K562 (cell line): ENCODE data around the gene PABPC3. TPM values are rescaled to one million over a fixed set of nuclear protein-coding genes. Genes with fewer than 3 reads are reported as not detected.

Experiments used
- ARID4B ChIP-seq: sonication (generic); formaldehyde crosslinking; IDR thresholded peaks from 2 replicates; pipeline ENCODE4 v1.8.0; 2022; ENCODE audit warnings: mild to moderate bottlenecking, missing genetic modification reagents
- BACH1 ChIP-seq: fragments of 200-800 bp; sonication (Bioruptor generic); IDR thresholded peaks from 2 replicates; pipeline ENCODE4 v1.6.1; 2016; ENCODE audit warnings: missing genetic modification characterization, missing compliant biosample characterization
- ELK1 ChIP-seq: sonication (generic); formaldehyde crosslinking; IDR thresholded peaks from 2 replicates; pipeline ENCODE4 v1.8.1; 2022; ENCODE audit warnings: missing genetic modification reagents
- EP300 ChIP-seq: IDR thresholded peaks from 2 replicates; pipeline ENCODE4 v1.6.1; 2012; ENCODE audit warnings: low read length, improper control_type of control experiment
- FOSL1 ChIP-seq: fragments of 200-800 bp; sonication (Bioruptor generic); conservative IDR thresholded peaks from 2 replicates; pipeline ENCODE4 v1.6.1; 2016; ENCODE audit warnings: missing genetic modification characterization, missing compliant biosample characterization
- JUND ChIP-seq, 2 experiments: IDR thresholded peaks; 2 replicates in 1 of 2; 3 replicates in 1 of 2; pipeline ENCODE4 v1.6.1; 2011; ENCODE audit warnings: borderline replicate concordance in 2 of 2, low read depth in 2 of 2, low read length in 2 of 2, improper control_type of control experiment in 1 of 2, missing biosample characterization in 1 of 2, missing genetic modification characterization in 1 of 2, missing genetic modification reagents in 1 of 2
- MYBL2 ChIP-seq, 2 experiments: fragments of 450-650 bp in 1 of 2; sonication (generic) in 1 of 2; formaldehyde crosslinking in 1 of 2; IDR thresholded peaks; 2 replicates each; pipeline versions ENCODE4 v1.6.1 to v1.8.1; 2017 to 2022; ENCODE audit warnings: borderline replicate concordance in 1 of 2, inconsistent platforms in 1 of 2, low read depth in 1 of 2, mild to moderate bottlenecking in 1 of 2, missing genetic modification reagents in 1 of 2, moderate library complexity in 1 of 2
- NFE2 ChIP-seq: IDR thresholded peaks from 2 replicates; pipeline ENCODE4 v1.6.1; 2014; ENCODE audit warnings: antibody characterized with exemption, low read depth
- NFRKB ChIP-seq: fragments of 450-650 bp; IDR thresholded peaks from 2 replicates; pipeline ENCODE4 v1.6.1; 2016; ENCODE audit warnings: low read depth
- NR0B1 ChIP-seq: fragments of 450-650 bp; IDR thresholded peaks from one replicate; pipeline ENCODE4 v1.6.1; 2018; ENCODE audit warnings: mild to moderate bottlenecking, moderate library complexity; ENCODE audit not compliant: partially characterized antibody
- SAP30 ChIP-seq: fragments of 200-600 bp; sonication (generic); IDR thresholded peaks from 2 replicates; pipeline ENCODE4 v1.6.1; 2012; ENCODE audit warnings: borderline replicate concordance, low read depth, mild to moderate bottlenecking, moderate library complexity, low read length, control low read depth, inconsistent platforms; ENCODE audit not compliant: insufficient read depth, poor library complexity, severe bottlenecking
- SOX6 ChIP-seq: fragments of 450-650 bp; IDR thresholded peaks from 2 replicates; pipeline ENCODE4 v1.6.1; 2014; ENCODE audit warnings: mild to moderate bottlenecking
- TFE3 ChIP-seq: fragments of 450-650 bp; formaldehyde crosslinking; IDR thresholded peaks from 2 replicates; pipeline ENCODE4 v1.4.0; 2020; ENCODE audit warnings: mild to moderate bottlenecking, mixed read lengths
- YBX1 ChIP-seq: fragments of 450-650 bp; IDR thresholded peaks from 2 replicates; pipeline ENCODE4 v1.7.1; 2016; ENCODE audit warnings: mild to moderate bottlenecking
- ZBTB17 ChIP-seq: fragments of 450-650 bp; formaldehyde crosslinking; IDR thresholded peaks from 2 replicates; pipeline ENCODE4 v1.4.0; 2020; ENCODE audit warnings: mild to moderate bottlenecking
- ZNF143 ChIP-seq: sonication (generic); formaldehyde crosslinking; IDR thresholded peaks from 2 replicates; pipeline ENCODE4 v1.9.0; 2022; ENCODE audit warnings: mild to moderate bottlenecking, missing genetic modification reagents
- ZNF184 ChIP-seq: sonication (generic); formaldehyde crosslinking; IDR thresholded peaks from 2 replicates; pipeline ENCODE4 v1.5.0; 2020; ENCODE audit warnings: missing genetic modification reagents
- ZNF282 ChIP-seq: sonication (generic); formaldehyde crosslinking; IDR thresholded peaks from 2 replicates; pipeline ENCODE4 v1.8.1; 2023; ENCODE audit warnings: missing genetic modification reagents
- ZNF316 ChIP-seq: fragments of 450-650 bp; IDR thresholded peaks from 2 replicates; pipeline ENCODE4 v1.6.1; 2016
- ZNF57 ChIP-seq: fragments of 450-650 bp; formaldehyde crosslinking; IDR thresholded peaks from 2 replicates; pipeline ENCODE4 v1.4.0; 2020; ENCODE audit warnings: mild to moderate bottlenecking, moderate library complexity
- polyA plus RNA-seq, 8 experiments: library from polyadenylated mRNA; depleted of rRNA in 4 of 8; stranded (reverse) in 5 of 8; unstranded in 3 of 8; fragments of >200 nt; fragmentation: Nextera tagmentation in 2 of 8; fragmentation: Illumina TruSeq in 1 of 8; extraction: Ambion mirVana in 2 of 8; extraction: Trizol in 1 of 8; gene quantifications; 2 replicates each; pipeline versions ENCODE4 v1.2.1 to v1.2.3, GENCODE V29; 2011 to 2014; ENCODE audit warnings: inconsistent platforms in 1 of 8, missing spikeins in 1 of 8
- total RNA-seq, 7 experiments: library from RNA; depleted of rRNA in 6 of 7; stranded (reverse); fragments of >200 nt in 6 of 7; fragmentation: Illumina TruSeq in 2 of 7; extraction: Trizol in 2 of 7; gene quantifications; 2 replicates each; pipeline versions ENCODE4 v1.2.1 to v1.2.3, GENCODE V29; 2011 to 2021; ENCODE audit warnings: low replicate concordance in 1 of 7

Gene PABPC3
- total and polyA plus RNA-seq, 9 of the 15 experiments (the other 6 are each of a cell fraction or from before 2014, with no cell fraction given) = 0.05 to 0.80 (median 0.25) TPM

GRCh38 chr13:25080773-25081172 is 15.2 kb upstream of the PABPC3 start (continued):
- TF ChIP-seq TFE3 (no peak), ZNF184 (no peak), MYBL2 (IDR thresholded peaks at IDR 0.05; ENCODE audit: low read depth) (peak; percentile 58; the same call in 1 of the 2 replicates), MYBL2 (CRISPR knock-in tag; IDR thresholded peaks at IDR 0.05; ENCODE audit: borderline replicate concordance) (no peak), SAP30 (no peak), NR0B1 (no peak), JUND (IDR thresholded peaks at IDR 0.05; ENCODE audit: borderline replicate concordance, low read depth, low read length) (peak; percentile 58; the same call in 1 of the 2 replicates), JUND (tag; IDR thresholded peaks at IDR 0.05; ENCODE audit: borderline replicate concordance, low read depth, low read length) (peak; percentile 68; the same call in 2 of the 3 replicates), ZNF143 (CRISPR knock-in tag) (no peak), SOX6 (peak; percentile 81), BACH1 (tag) (peak; percentile 80; the same call in 1 of the 2 replicates), FOSL1 (tag) (peak; percentile 87), NFE2 (peak; percentile 92), YBX1 (no peak), EP300 (peak; percentile 77), ZNF57 (CRISPR knock-in tag) (no peak), ELK1 (CRISPR knock-in tag) (no peak), ARID4B (CRISPR knock-in tag) (no peak), ZNF316 (peak; percentile 97), ZNF282 (no peak), ZBTB17 (CRISPR knock-in tag) (no peak), NFRKB (no peak)
